ENCODE measurements around the gene REG4. TPM values are rescaled to one million over a fixed set of nuclear protein-coding genes. Genes with fewer than 3 reads are reported as not detected.
"Not testable (repeated sequence)": the region's sequence is repeated elsewhere in the genome, so short reads cannot be mapped to it uniquely, and the experiment has no call there.

Gene REG4
- total and polyA plus RNA-seq, 2 donors (not counting 1 experiment from before 2014, with no cell fraction given) = not detected

GRCh38 chr1:119834990-119835389 lies 23.7 kb upstream of the REG4 start:
- no peak for TF ChIP-seq CTCF (conservative IDR thresholded peaks at IDR 0.05 in 1 of 2, IDR thresholded peaks at IDR 0.05 in 1 of 2; ENCODE audit: low read depth in 1 of 2, low read length in 2 of 2)
- TF ChIP-seq EZH2 (IDR thresholded peaks at IDR 0.05; ENCODE audit: low read length, missing control alignments) = no peak
- DNase-seq (ENCODE audit: low read depth in 2 of 2) = no peak

GRCh38 chr1:119831027-119831426 lies 19.8 kb upstream of the REG4 start:
- Histone ChIP-seq H3K79me2 (ENCODE audit: control insufficient read depth, insufficient read depth, low read length) (no peaks in the 10 kb centered on the region), H4K20me1 (ENCODE audit: control insufficient read depth, extremely low read depth, insufficient read depth, low read length) (no peaks in the 10 kb centered on the region), H3K36me3 (ENCODE audit: control insufficient read depth, insufficient read depth, low read length) (no peaks in the 10 kb centered on the region), H3K4me3 (replicated peaks in 1 of 4; ENCODE audit: control extremely low read depth in 1 of 4, insufficient read depth in 1 of 4, low read depth in 3 of 4, low read length in 4 of 4) (no peak overlapping the region), H3K27me3 (ENCODE audit: control insufficient read depth, insufficient read depth, low read length) (peaks cover 9% of the 10 kb centered on the region), H2AFZ (ENCODE audit: low read length) (no peak overlapping the region), H3K9me3 (ENCODE audit: control insufficient read depth, insufficient read depth, low read depth, low read length) (no peaks in the 10 kb centered on the region), H3K4me1 (ENCODE audit: control insufficient read depth, extremely low read depth, insufficient read depth, low read length) (no peaks in the 10 kb centered on the region), H3K27ac (ENCODE audit: insufficient read depth, low read length) (no peak overlapping the region), H3K9ac (ENCODE audit: insufficient read depth, low read length) (no peak overlapping the region), H3K4me2 (ENCODE audit: extremely low read depth, insufficient read depth, low read length) (no peak overlapping the region)
- TF ChIP-seq CTCF (conservative IDR thresholded peaks at IDR 0.05 in 1 of 2, IDR thresholded peaks at IDR 0.05 in 1 of 2; ENCODE audit: low read depth in 1 of 2, low read length in 2 of 2) (no peak), EZH2 (IDR thresholded peaks at IDR 0.05; ENCODE audit: low read length, missing control alignments) (no peak)
- DNase-seq (ENCODE audit: low read depth in 2 of 2) = no peak

More at GRCh38 chr1:119834990-119835389, 23.7 kb upstream of the REG4 start:
- no peaks in the 10 kb centered on the region for H3K79me2 ChIP-seq (ENCODE audit: control insufficient read depth, insufficient read depth, low read length)
- H3K9me3 ChIP-seq (ENCODE audit: control insufficient read depth, insufficient read depth, low read depth, low read length) = no peaks in the 10 kb centered on the region
- H3K36me3 ChIP-seq (ENCODE audit: control insufficient read depth, insufficient read depth, low read length) = no peaks in the 10 kb centered on the region
- H2AFZ ChIP-seq (ENCODE audit: low read length) = no peak overlapping the region
- H4K20me1 ChIP-seq (ENCODE audit: control insufficient read depth, extremely low read depth, insufficient read depth, low read length) = no peaks in the 10 kb centered on the region
- H3K27ac ChIP-seq (ENCODE audit: insufficient read depth, low read length) = no peak overlapping the region
- H3K27me3 ChIP-seq (ENCODE audit: control insufficient read depth, insufficient read depth, low read length) = peaks cover 26% of the 10 kb centered on the region
- H3K9ac ChIP-seq (ENCODE audit: insufficient read depth, low read length) = no peak overlapping the region
- H3K4me2 ChIP-seq (ENCODE audit: extremely low read depth, insufficient read depth, low read length) = no peak overlapping the region
- no peak overlapping the region for H3K4me3 ChIP-seq (replicated peaks in 1 of 4; ENCODE audit: control extremely low read depth in 1 of 4, insufficient read depth in 1 of 4, low read depth in 3 of 4, low read length in 4 of 4)
- H3K4me1 ChIP-seq (ENCODE audit: control insufficient read depth, extremely low read depth, insufficient read depth, low read length) = no peaks in the 10 kb centered on the region

- no peak overlapping the region for H2AFZ ChIP-seq (ENCODE audit: low read length)
- no peak for DNase-seq (ENCODE audit: low read depth in 2 of 2)
- no peaks in the 10 kb centered on the region for H3K36me3 ChIP-seq (ENCODE audit: control insufficient read depth, insufficient read depth, low read length)
- H3K27me3 ChIP-seq (ENCODE audit: control insufficient read depth, insufficient read depth, low read length) = peaks cover 3% of the 10 kb centered on the region
- H3K4me2 ChIP-seq (ENCODE audit: extremely low read depth, insufficient read depth, low read length) = no peak overlapping the region
- H3K27ac ChIP-seq (ENCODE audit: insufficient read depth, low read length) = no peak overlapping the region
- no peaks in the 10 kb centered on the region for H3K9me3 ChIP-seq (ENCODE audit: control insufficient read depth, insufficient read depth, low read depth, low read length)
- H3K79me2 ChIP-seq (ENCODE audit: control insufficient read depth, insufficient read depth, low read length) = no peaks in the 10 kb centered on the region
- TF ChIP-seq EZH2 (IDR thresholded peaks at IDR 0.05; ENCODE audit: low read length, missing control alignments) = no peak
- H3K4me3 ChIP-seq (replicated peaks in 1 of 4; ENCODE audit: control extremely low read depth in 1 of 4, insufficient read depth in 1 of 4, low read depth in 3 of 4, low read length in 4 of 4) = no peak overlapping the region
- no peaks in the 10 kb centered on the region for H3K4me1 ChIP-seq (ENCODE audit: control insufficient read depth, extremely low read depth, insufficient read depth, low read length)
- H3K9ac ChIP-seq (ENCODE audit: insufficient read depth, low read length) = no peak overlapping the region
- H4K20me1 ChIP-seq (ENCODE audit: control insufficient read depth, extremely low read depth, insufficient read depth, low read length) = no peaks in the 10 kb centered on the region
Observed at GRCh38 chr1:119829625-119830024, 18.4 kb upstream of the REG4 start.

GRCh38 chr1:119829006-119829405 lies 17.7 kb upstream of the REG4 start:
- not testable (repeated sequence) for H3K9ac ChIP-seq (ENCODE audit: insufficient read depth, low read length); H4K20me1 ChIP-seq (ENCODE audit: control insufficient read depth, extremely low read depth, insufficient read depth, low read length); H2AFZ ChIP-seq (ENCODE audit: low read length); H3K4me1 ChIP-seq (ENCODE audit: control insufficient read depth, extremely low read depth, insufficient read depth, low read length); H3K4me3 ChIP-seq (replicated peaks in 1 of 4; ENCODE audit: control extremely low read depth in 1 of 4, insufficient read depth in 1 of 4, low read depth in 3 of 4, low read length in 4 of 4); H3K27me3 ChIP-seq (ENCODE audit: control insufficient read depth, insufficient read depth, low read length); H3K27ac ChIP-seq (ENCODE audit: insufficient read depth, low read length); H3K4me2 ChIP-seq (ENCODE audit: extremely low read depth, insufficient read depth, low read length); H3K36me3 ChIP-seq (ENCODE audit: control insufficient read depth, insufficient read depth, low read length); H3K9me3 ChIP-seq (ENCODE audit: control insufficient read depth, insufficient read depth, low read depth, low read length); H3K79me2 ChIP-seq (ENCODE audit: control insufficient read depth, insufficient read depth, low read length); DNase-seq (ENCODE audit: low read depth in 2 of 2)

All from fibroblast of lung (primary cell).